Measurements from ENCODE around the gene S1PR3. TPM values are rescaled to one million over a fixed set of nuclear protein-coding genes. Genes with fewer than 3 reads are reported as not detected.

Gene S1PR3
- 30.2 to 34.4 TPM (median 32.3 TPM) in 5 replicates for total RNA-seq (2022; extraction: Qiagen RNA extraction; ENCODE audit: low read depth)

GRCh38 chr9:88991066-88992034, at the start of gene S1PR3:
TSS of gene S1PR3 (plus strand) at chr9:88991468. CDS start at chr9:89001201, 9,733 bp downstream.

Other genes starting within 250 kb of the S1PR3 start
- 0.41 to 0.80 TPM (median 0.50 TPM) in 5 replicates for gene SHC3, start 187.3 kb downstream of the S1PR3 start, total RNA-seq (2022; extraction: Qiagen RNA extraction; ENCODE audit: low read depth)

All from A549 treated with CpdA at 1 μM for 4 hours (cell line).